PC-9 (cell line): ENCODE measurements around the gene UFD1.

Experiments used
- EZH2 ChIP-seq: fragments of 200-600 bp; sonication (generic); IDR thresholded peaks from 2 replicates; pipeline ENCODE4 v1.8.0; 2017; ENCODE audit warnings: antibody characterized with exemption, low read depth
- TF ChIP-seq, protein P1 (sequence below): fragments of 200-600 bp; sonication (generic); conservative IDR thresholded peaks from 2 replicates; pipeline ENCODE4 v1.6.1; 2017; ENCODE audit warnings: mixed run types, antibody characterized with exemption, mild to moderate bottlenecking, moderate library complexity

GRCh38 chr22:19509923-19510322 is 30.9 kb upstream of the UFD1 start:
- TF ChIP-seq, protein P1, sequence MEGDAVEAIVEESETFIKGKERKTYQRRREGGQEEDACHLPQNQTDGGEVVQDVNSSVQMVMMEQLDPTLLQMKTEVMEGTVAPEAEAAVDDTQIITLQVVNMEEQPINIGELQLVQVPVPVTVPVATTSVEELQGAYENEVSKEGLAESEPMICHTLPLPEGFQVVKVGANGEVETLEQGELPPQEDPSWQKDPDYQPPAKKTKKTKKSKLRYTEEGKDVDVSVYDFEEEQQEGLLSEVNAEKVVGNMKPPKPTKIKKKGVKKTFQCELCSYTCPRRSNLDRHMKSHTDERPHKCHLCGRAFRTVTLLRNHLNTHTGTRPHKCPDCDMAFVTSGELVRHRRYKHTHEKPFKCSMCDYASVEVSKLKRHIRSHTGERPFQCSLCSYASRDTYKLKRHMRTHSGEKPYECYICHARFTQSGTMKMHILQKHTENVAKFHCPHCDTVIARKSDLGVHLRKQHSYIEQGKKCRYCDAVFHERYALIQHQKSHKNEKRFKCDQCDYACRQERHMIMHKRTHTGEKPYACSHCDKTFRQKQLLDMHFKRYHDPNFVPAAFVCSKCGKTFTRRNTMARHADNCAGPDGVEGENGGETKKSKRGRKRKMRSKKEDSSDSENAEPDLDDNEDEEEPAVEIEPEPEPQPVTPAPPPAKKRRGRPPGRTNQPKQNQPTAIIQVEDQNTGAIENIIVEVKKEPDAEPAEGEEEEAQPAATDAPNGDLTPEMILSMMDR, result no peak
- no peak for TF ChIP-seq EZH2
